HEK293 (cell line): ENCODE data around the gene CTR9.

ENCODE experiments used
- AEBP2 ChIP-seq: fragments of 450-650 bp; formaldehyde crosslinking; IDR thresholded peaks from 2 replicates; pipeline ENCODE4 v1.5.1; 2016; ENCODE audit warnings: missing biosample characterization, missing genetic modification characterization, borderline replicate concordance
- BCL11A ChIP-seq: fragments of 450-650 bp; formaldehyde crosslinking; IDR thresholded peaks from 2 replicates; pipeline ENCODE4 v1.5.1; 2016; ENCODE audit warnings: low read depth, missing biosample characterization, missing genetic modification characterization
- BCL6B ChIP-seq: fragments of 450-650 bp; formaldehyde crosslinking; IDR thresholded peaks from 2 replicates; pipeline ENCODE4 v1.5.1; 2017; ENCODE audit warnings: missing biosample characterization, missing genetic modification characterization
- CTCF ChIP-seq: fragments of 450-650 bp; formaldehyde crosslinking; IDR thresholded peaks from 2 replicates; pipeline ENCODE4 v1.5.1; 2016; ENCODE audit warnings: missing biosample characterization, missing genetic modification characterization
- EGR2 ChIP-seq: fragments of 450-650 bp; formaldehyde crosslinking; IDR thresholded peaks from 2 replicates; pipeline ENCODE4 v1.5.1; 2016; ENCODE audit warnings: low read depth, missing biosample characterization, missing genetic modification characterization
- GLI4 ChIP-seq: fragments of 450-650 bp; formaldehyde crosslinking; IDR thresholded peaks from 2 replicates; pipeline ENCODE4 v1.5.1; 2016; ENCODE audit warnings: missing biosample characterization, missing genetic modification characterization
- KLF17 ChIP-seq: fragments of 450-650 bp; formaldehyde crosslinking; IDR thresholded peaks from 2 replicates; pipeline ENCODE4 v1.5.1; 2016; ENCODE audit warnings: missing biosample characterization, missing genetic modification characterization
- KLF8 ChIP-seq: fragments of 450-650 bp; formaldehyde crosslinking; IDR thresholded peaks from 2 replicates; pipeline ENCODE4 v1.5.1; 2016; ENCODE audit warnings: missing biosample characterization, missing genetic modification characterization
- OVOL3 ChIP-seq: fragments of 450-650 bp; formaldehyde crosslinking; IDR thresholded peaks from 2 replicates; pipeline ENCODE4 v1.5.1; 2016; ENCODE audit warnings: missing biosample characterization, missing genetic modification characterization
- PRDM10 ChIP-seq: fragments of 450-650 bp; formaldehyde crosslinking; IDR thresholded peaks from 2 replicates; pipeline ENCODE4 v1.5.1; 2016; ENCODE audit warnings: missing biosample characterization, missing genetic modification characterization
- YY1 ChIP-seq: fragments of 450-650 bp; formaldehyde crosslinking; IDR thresholded peaks from 2 replicates; pipeline ENCODE4 v1.5.1; 2018; ENCODE audit warnings: missing biosample characterization, missing genetic modification characterization
- ZBTB10 ChIP-seq: fragments of 450-650 bp; formaldehyde crosslinking; IDR thresholded peaks from 2 replicates; pipeline ENCODE4 v1.5.1; 2016; ENCODE audit warnings: missing biosample characterization, missing genetic modification characterization
- ZBTB6 ChIP-seq: fragments of 450-650 bp; formaldehyde crosslinking; IDR thresholded peaks from 2 replicates; pipeline ENCODE4 v1.5.1; 2017; ENCODE audit warnings: missing biosample characterization, missing genetic modification characterization
- ZEB2 ChIP-seq: fragments of 450-650 bp; formaldehyde crosslinking; IDR thresholded peaks from 2 replicates; pipeline ENCODE4 v1.5.1; 2016; ENCODE audit warnings: missing biosample characterization, missing genetic modification characterization
- ZNF184 ChIP-seq: fragments of 450-650 bp; IDR thresholded peaks from 2 replicates; pipeline ENCODE4 v1.5.1; 2018; ENCODE audit warnings: missing biosample characterization, mild to moderate bottlenecking, missing genetic modification characterization
- ZNF239 ChIP-seq: fragments of 450-650 bp; formaldehyde crosslinking; IDR thresholded peaks from 2 replicates; pipeline ENCODE4 v1.5.1; 2016; ENCODE audit warnings: missing biosample characterization, missing genetic modification characterization
- ZNF266 ChIP-seq: fragments of 450-650 bp; formaldehyde crosslinking; IDR thresholded peaks from 2 replicates; pipeline ENCODE4 v1.5.1; 2016; ENCODE audit warnings: missing biosample characterization, missing genetic modification characterization, low read depth
- ZNF341 ChIP-seq: fragments of 450-650 bp; formaldehyde crosslinking; IDR thresholded peaks from 2 replicates; pipeline ENCODE4; 2016; ENCODE audit warnings: low read depth, missing biosample characterization, missing genetic modification characterization
- ZNF394 ChIP-seq: fragments of 450-650 bp; formaldehyde crosslinking; IDR thresholded peaks from 2 replicates; pipeline ENCODE4 v1.5.1; 2016; ENCODE audit warnings: missing biosample characterization, missing genetic modification characterization, mild to moderate bottlenecking, moderate library complexity, borderline replicate concordance
- ZNF580 ChIP-seq: fragments of 450-650 bp; formaldehyde crosslinking; IDR thresholded peaks from 2 replicates; pipeline ENCODE4 v1.5.1; 2016; ENCODE audit warnings: missing biosample characterization, missing genetic modification characterization
- ZNF639 ChIP-seq: fragments of 450-650 bp; formaldehyde crosslinking; IDR thresholded peaks from 2 replicates; pipeline ENCODE4 v1.5.1; 2016; ENCODE audit warnings: missing biosample characterization, missing genetic modification characterization
- ZNF76 ChIP-seq: fragments of 450-650 bp; formaldehyde crosslinking; IDR thresholded peaks from 2 replicates; pipeline ENCODE4; 2016; ENCODE audit warnings: low read depth, missing biosample characterization, missing genetic modification characterization, borderline replicate concordance

CTR9 gene

GRCh38 chr11:10808553-10809372 lies 57.7 kb downstream of the CTR9 start, which contains the start of gene EIF4G2 (continued):
- TF ChIP-seq EGR2 (tag by site-specific recombination) (no peak), ZNF394 (tag by site-specific recombination) (peak; percentile 70), ZNF266 (tag by site-specific recombination) (no peak), ZNF580 (0 out of 2 replicates have a peak, but pooled peaks have one; percentile 12), YY1 (tag by site-specific recombination) (peak; percentile 92), AEBP2 (no peak), ZNF341 (tag by site-specific recombination) (peak; percentile 14; the same call in 1 of the 2 replicates), ZNF76 (peak; percentile 39; the same call in 1 of the 2 replicates), ZBTB10 (peak; percentile 19; the same call in 1 of the 2 replicates), ZNF184 (tag by site-specific recombination) (no peak), KLF17 (tag by site-specific recombination) (peak; percentile 81; the same call in 1 of the 2 replicates), GLI4 (peak; percentile 98), OVOL3 (tag by site-specific recombination) (peak; percentile 17; the same call in 1 of the 2 replicates), KLF8 (tag by site-specific recombination) (peak; percentile 75), ZNF639 (tag by site-specific recombination) (peak; percentile 77), PRDM10 (tag by site-specific recombination) (peak; percentile 75), ZEB2 (tag by site-specific recombination) (peak; percentile 81; the same call in 1 of the 2 replicates), ZBTB6 (tag by site-specific recombination) (no peak), CTCF (peak; percentile 13; the same call in 1 of the 2 replicates), BCL6B (tag by site-specific recombination) (no peak), BCL11A (tag by site-specific recombination) (no peak), ZNF239 (no peak)
